ENCODE measurements around the gene PPP2R1B. TPM values are rescaled to one million over a fixed set of nuclear protein-coding genes. Genes with fewer than 3 reads are reported as not detected.

PPP2R1B gene
- total RNA-seq, 1 experiment from 2014 or later = 31.5 TPM

DNA sequence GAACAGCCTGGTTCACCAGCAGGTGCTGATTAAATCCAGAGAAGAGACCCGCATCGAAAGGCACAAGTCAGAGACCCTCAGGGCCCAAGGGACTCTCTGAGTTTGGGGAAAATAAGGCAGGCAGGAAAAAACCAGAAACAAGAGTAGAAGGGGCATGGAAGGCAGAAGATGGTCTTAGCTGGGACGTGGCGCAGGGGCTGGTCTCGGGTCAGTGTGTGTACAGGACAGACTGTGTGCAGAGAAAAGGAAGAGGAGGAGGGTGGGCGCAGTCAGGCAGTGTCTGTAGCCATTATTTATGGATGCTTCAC is 31.3 kb downstream of the PPP2R1B start:
- in situ Hi-C loops (cut with HindIII; ENCODE audit: low pct_unique_long_range_greater_than_20kb, low sequenced_read_pairs) = no loop called here
- no peak for DNase-seq (ENCODE audit: low read depth, low spot score)

DNA sequence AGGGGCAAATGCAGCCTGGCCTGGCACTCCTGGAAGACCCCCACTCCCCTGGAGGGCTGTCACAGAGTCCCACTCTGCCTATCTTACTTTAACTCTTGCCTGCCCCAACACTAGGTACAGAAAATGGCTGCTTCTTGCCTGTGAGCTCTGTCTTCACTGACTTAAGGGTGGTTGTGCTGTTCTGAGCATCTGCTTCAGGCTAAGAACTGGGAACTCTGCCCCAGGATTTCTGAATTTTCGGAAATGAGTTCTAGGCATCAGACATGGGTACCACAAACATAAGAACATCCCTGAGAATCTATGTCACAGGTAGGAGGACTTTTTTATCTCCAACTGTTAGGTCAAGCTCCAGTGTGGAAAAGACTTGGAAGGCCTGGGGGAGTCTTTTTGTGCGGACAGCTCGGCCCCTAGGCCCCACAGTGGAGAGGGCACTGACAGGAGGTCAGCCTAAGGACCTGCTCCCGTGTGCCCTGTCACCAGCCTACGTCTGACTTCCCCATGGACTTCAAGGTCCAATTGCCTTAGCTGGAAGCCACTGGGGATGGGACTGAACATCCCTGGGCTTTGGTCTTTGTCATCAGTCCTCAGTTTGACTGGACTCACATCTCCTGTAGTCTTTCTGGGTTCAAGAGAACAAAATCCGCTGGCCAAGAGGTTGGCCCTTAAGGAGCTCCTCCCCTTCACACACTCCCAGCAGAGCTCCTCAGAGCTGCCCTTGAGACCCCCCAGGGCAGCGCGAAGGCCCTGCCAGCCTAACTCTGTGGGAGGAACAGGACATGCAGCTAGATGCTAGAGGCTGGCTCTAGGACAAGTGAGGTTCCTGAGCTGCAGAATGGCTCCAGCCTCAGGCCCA is 31.9 kb downstream of the PPP2R1B start:
- no peak for DNase-seq (ENCODE audit: low read depth, low spot score)

DNA sequence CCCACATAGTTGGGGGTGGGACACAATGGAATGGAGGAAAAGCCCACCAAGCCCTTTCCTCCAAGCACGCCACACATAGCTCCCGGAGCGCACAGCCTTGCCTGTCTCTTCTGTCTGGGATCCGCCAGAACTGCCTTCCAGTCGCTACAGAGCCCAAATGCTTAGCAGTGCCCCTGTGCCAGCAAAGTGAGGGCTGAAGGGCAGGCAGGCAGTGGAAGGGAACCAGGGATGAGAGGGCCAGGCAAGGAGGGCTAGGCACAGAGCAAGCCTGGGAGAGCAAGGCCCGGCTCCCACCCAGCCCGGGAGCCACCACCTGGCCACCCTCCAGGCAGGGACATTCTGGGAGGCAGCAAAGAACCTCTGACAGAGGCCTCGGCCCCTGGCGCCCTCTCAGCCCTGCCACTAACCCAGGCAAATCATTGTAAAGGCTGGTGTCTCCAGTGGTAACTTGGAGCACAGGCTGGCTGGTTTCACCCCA is 32.5 kb downstream of the PPP2R1B start:
- in situ Hi-C loops (cut with HindIII; ENCODE audit: low pct_unique_long_range_greater_than_20kb, low sequenced_read_pairs) = no loop called here
- DNase-seq (ENCODE audit: low read depth, low spot score) = no peak

More for the DNA sequence above, 31.9 kb downstream of the PPP2R1B start:
- in situ Hi-C loops (cut with HindIII; ENCODE audit: low pct_unique_long_range_greater_than_20kb, low sequenced_read_pairs) = no loop called here

GRCh38 chr11:111733016-111733415 is 33.2 kb downstream of the PPP2R1B start:
- no peak for DNase-seq (ENCODE audit: low read depth, low spot score)
- in situ Hi-C loops (cut with HindIII; ENCODE audit: low pct_unique_long_range_greater_than_20kb, low sequenced_read_pairs) = no loop called here

DNA sequence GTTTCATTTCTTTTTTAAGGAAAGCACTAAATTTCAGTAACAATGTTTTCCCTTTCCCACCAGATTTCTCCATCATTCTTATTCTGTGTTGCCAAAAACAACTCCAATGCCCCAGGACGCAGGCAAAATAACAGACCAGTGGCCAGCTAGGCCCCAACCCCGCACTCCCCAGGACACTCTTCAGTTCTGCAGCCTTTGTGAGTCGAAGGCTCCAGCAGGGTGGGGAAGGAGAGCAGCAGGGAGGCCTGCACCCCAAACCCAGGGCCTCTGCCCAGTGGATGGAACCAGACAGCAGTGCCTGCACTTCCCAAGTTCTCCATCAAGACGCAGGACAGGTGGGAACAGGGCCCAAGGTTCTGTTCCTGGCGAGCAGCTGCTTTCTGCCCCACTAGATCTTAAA is 34.4 kb downstream of the PPP2R1B start:
- in situ Hi-C loops (cut with HindIII; ENCODE audit: low pct_unique_long_range_greater_than_20kb, low sequenced_read_pairs) = no loop called here
- no peak for DNase-seq (ENCODE audit: low read depth, low spot score)

- in situ Hi-C loops (cut with HindIII; ENCODE audit: low pct_unique_long_range_greater_than_20kb, low sequenced_read_pairs) = no loop called here
- DNase-seq (ENCODE audit: low read depth, low spot score) = peak; percentile 95
These were observed 35.2 kb downstream of the PPP2R1B start for GRCh38 chr11:111730871-111731591.

GRCh38 chr11:111729831-111730311 is 36.3 kb downstream of the PPP2R1B start:
- no peak for DNase-seq (ENCODE audit: low read depth, low spot score)
- in situ Hi-C loops (cut with HindIII; ENCODE audit: low pct_unique_long_range_greater_than_20kb, low sequenced_read_pairs) = no loop called here

- in situ Hi-C loops (cut with HindIII; ENCODE audit: low pct_unique_long_range_greater_than_20kb, low sequenced_read_pairs) = no loop called here
These were observed 36.9 kb downstream of the PPP2R1B start for GRCh38 chr11:111729071-111729830.

GRCh38 chr11:111727431-111727830 is 38.8 kb downstream of the PPP2R1B start:
- DNase-seq (ENCODE audit: low read depth, low spot score) = no peak
- in situ Hi-C loops (cut with HindIII; ENCODE audit: low pct_unique_long_range_greater_than_20kb, low sequenced_read_pairs) = no loop called here

More at GRCh38 chr11:111729071-111729830, 36.9 kb downstream of the PPP2R1B start:
- DNase-seq (ENCODE audit: low read depth, low spot score) = peak; percentile 41

DNA sequence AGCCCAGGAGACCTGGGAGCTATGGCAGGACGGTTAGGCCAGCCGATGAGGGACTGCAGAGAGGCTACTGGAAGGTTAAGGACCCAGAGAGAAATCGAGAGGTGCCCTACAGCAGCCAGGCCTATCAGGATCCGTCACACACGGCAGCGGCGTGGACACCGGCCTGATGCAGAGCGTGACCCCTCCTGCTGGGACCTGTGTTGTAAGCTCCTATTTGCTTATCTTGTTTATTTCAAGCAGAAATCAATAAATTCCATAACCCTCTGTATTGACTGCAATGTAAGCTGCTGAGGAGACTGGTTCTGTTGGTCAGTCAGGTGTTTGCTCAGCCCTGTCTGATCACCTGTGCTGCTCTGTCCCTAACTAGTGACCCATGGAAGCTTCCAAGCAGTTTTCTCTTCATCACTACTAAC is 39.9 kb downstream of the PPP2R1B start:
- in situ Hi-C loops (cut with HindIII; ENCODE audit: low pct_unique_long_range_greater_than_20kb, low sequenced_read_pairs) = no loop called here
- no peak for DNase-seq (ENCODE audit: low read depth, low spot score)

DNA sequence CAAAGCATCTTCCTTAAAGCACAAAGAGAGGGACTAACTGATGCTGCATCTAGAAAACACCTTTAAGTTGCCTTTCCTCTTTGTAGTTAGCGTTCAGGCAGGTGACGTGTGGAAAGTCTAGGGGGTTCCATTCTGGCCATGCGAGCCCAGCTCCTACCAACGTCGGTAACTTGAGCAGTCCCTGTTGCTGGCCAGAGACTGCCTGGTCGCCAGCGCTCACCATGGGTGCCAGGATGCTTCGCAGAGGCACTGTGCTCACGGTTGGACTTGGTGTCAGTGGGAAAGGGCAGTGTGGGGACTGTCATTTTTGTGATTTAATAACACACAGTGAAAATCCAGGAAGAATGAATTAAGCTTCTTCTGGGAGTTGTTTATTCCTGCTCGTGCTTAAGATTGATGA is 40.6 kb downstream of the PPP2R1B start:
- DNase-seq (ENCODE audit: low read depth, low spot score) = no peak
- in situ Hi-C loops (cut with HindIII; ENCODE audit: low pct_unique_long_range_greater_than_20kb, low sequenced_read_pairs) = no loop called here

- in situ Hi-C loops (cut with HindIII; ENCODE audit: low pct_unique_long_range_greater_than_20kb, low sequenced_read_pairs) = no loop called here
- no peak for DNase-seq (ENCODE audit: low read depth, low spot score)
These were observed 41.5 kb downstream of the PPP2R1B start for GRCh38 chr11:111724615-111725129.

- DNase-seq (ENCODE audit: low read depth, low spot score) = no peak
- in situ Hi-C loops (cut with HindIII; ENCODE audit: low pct_unique_long_range_greater_than_20kb, low sequenced_read_pairs) = no loop called here
These were observed 42.6 kb downstream of the PPP2R1B start for GRCh38 chr11:111723595-111723994.

- no peak for DNase-seq (ENCODE audit: low read depth, low spot score)
- in situ Hi-C loops (cut with HindIII; ENCODE audit: low pct_unique_long_range_greater_than_20kb, low sequenced_read_pairs) = no loop called here
These were observed 43.7 kb downstream of the PPP2R1B start for GRCh38 chr11:111722501-111722900.

- in situ Hi-C loops (cut with HindIII; ENCODE audit: low pct_unique_long_range_greater_than_20kb, low sequenced_read_pairs) = no loop called here
- DNase-seq (ENCODE audit: low read depth, low spot score) = no peak
These were observed 45.2 kb downstream of the PPP2R1B start for GRCh38 chr11:111720801-111721494.

DNA sequence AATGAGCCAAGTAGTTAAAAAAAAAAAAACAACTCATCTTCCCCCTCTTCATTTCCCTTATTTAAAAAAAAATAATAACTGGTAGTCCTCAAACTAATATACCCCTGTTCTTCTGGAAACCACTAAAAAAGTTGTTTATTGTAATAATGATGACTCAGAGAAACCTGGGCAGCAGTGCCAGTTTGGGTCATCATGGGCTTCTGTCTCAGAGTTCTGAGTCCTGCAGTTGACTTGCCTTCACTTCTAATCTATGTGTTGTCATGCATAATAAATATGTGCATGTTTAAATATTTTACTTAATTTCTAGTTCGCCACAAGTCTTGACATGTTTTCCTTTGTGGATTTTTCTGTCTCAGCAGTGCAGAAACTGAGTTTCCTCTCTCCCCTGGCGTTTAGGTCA is 46.8 kb downstream of the PPP2R1B start:
- no peak for DNase-seq (ENCODE audit: low read depth, low spot score)
- in situ Hi-C loops (cut with HindIII; ENCODE audit: low pct_unique_long_range_greater_than_20kb, low sequenced_read_pairs) = no loop called here

- DNase-seq (ENCODE audit: low read depth, low spot score) = no peak
- in situ Hi-C loops (cut with HindIII; ENCODE audit: low pct_unique_long_range_greater_than_20kb, low sequenced_read_pairs) = no loop called here
These were observed 47.3 kb downstream of the PPP2R1B start for GRCh38 chr11:111718859-111719258.
